Hepatocyte (in vitro differentiated cells): ENCODE data around the gene RNASE3.

Experiments used
- EZH2 ChIP-seq: fragments of 200-600 bp; sonication (generic); IDR thresholded peaks from 2 replicates; pipeline ENCODE4 v1.6.1; 2016; ENCODE audit warnings: antibody characterized with exemption, mild to moderate bottlenecking, borderline replicate concordance
- EZH2phosphoT487 ChIP-seq: fragments of 200-600 bp; sonication (generic); IDR thresholded peaks from one replicate; pipeline ENCODE4 v1.6.1; 2018; ENCODE audit warnings: antibody characterized with exemption, mild to moderate bottlenecking, low read depth, moderate library complexity; ENCODE audit not compliant: unreplicated experiment, severe bottlenecking
- TF ChIP-seq, protein P1 (sequence below): fragments of 200-600 bp; sonication (generic); IDR thresholded peaks from 2 replicates; pipeline ENCODE4 v1.5.1; 2016; ENCODE audit warnings: antibody characterized with exemption, mild to moderate bottlenecking; ENCODE audit not compliant: poor library complexity

DNA sequence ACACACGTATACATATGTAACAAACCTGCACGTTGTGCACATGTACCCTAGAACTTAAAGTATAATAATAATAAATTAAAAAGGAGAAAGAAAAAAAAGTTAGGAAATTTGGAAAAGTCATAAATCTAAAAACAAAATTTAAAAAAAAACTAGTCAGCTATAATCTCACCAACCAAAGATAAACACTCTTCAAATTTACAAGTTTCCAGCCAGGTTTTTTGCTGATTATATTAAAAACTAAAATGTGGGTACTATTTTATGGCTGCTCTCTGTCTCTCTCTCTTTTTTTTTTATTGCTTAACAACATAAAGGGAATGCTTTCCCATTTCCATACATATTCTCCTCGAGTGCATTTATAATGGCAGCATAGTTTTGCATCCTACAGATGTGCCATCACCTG, 25.0 kb upstream of the RNASE3 start:
- TF ChIP-seq, protein P1, sequence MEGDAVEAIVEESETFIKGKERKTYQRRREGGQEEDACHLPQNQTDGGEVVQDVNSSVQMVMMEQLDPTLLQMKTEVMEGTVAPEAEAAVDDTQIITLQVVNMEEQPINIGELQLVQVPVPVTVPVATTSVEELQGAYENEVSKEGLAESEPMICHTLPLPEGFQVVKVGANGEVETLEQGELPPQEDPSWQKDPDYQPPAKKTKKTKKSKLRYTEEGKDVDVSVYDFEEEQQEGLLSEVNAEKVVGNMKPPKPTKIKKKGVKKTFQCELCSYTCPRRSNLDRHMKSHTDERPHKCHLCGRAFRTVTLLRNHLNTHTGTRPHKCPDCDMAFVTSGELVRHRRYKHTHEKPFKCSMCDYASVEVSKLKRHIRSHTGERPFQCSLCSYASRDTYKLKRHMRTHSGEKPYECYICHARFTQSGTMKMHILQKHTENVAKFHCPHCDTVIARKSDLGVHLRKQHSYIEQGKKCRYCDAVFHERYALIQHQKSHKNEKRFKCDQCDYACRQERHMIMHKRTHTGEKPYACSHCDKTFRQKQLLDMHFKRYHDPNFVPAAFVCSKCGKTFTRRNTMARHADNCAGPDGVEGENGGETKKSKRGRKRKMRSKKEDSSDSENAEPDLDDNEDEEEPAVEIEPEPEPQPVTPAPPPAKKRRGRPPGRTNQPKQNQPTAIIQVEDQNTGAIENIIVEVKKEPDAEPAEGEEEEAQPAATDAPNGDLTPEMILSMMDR, result no peak
- no peak for TF ChIP-seq EZH2
- TF ChIP-seq EZH2phosphoT487, result no peak
